CD4-positive, alpha-beta T cell treated with Interleukin-1 beta for 1 hour (primary cell): ENCODE results near the gene SF3A2.

Experiments
- DNase-seq, 2 donors: peaks; one replicate each; pipeline ENCODE4 v3.0.0-alpha.2; 2020 to 2022

SF3A2 gene

DNA sequence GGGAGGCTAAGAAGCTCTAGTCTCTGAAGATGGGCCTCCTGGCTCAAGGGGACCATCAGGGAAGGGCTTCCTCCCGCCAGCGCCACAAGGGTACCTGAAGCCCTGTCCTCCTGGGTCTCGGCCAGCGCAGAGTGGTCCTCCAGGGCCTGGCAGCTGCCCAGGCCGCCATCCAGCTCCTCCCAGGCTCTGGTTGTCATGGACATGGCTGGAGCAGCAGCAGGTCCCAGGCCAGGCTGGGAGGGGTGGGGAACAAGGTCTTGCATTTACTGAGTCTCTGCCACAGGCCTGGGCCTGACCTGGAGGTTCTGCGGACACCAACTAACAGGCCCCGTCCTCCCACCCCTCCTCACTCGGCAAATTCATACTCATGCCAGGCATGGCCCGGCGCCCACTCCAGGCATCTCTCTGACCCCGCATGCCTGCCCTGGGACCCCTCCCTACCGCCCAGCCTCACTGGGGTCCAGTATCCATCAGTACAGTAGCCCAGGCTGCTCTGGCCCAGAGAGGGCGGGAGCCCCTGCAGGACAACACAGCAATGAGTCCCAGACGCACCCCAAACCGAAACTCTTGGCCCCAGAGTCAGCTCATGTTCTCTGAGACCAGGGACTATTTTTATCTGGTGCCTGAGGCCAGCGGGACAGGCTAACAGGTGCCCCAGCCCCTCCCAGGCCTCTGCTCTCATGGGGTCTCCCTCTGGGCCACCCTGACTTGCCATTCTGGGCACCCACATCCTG, 18.7 kb downstream of the SF3A2 start:
- no peak for DNase-seq

DNA sequence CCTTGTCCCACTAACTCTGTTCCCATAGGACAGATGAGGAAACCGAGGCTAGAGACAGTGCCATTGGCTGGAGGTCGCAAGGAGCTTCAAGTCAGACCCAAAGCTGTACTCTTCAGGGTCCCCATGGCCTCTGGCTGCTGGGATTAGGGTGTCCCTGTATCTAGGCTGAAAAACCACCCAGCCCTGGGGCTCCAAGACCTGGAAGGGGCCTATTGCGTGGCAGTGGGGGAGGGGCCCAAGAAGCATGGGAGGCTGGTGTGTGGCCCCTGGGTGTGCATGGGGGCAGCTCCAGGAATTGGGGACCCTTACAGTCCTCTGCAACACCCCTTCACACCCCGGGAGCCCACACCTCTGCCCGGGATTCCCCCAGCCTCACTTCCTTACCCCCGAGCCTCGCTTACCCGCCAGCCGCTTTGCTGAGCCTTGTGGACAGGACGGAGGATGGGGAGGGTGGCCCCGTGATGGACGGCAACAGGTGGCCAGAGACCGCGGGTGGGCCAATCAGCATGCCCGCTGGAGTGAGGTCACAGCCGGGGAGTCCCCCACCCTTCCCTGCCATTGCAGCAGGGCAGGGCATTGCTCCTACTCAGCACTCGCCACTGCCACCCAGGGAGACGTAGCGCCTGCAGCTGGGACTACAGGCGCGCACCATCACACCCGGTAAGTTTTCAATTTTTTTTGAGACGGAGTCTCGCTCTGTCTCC, 19.5 kb downstream of the SF3A2 start, which contains the start of gene JSRP1:
TSS of gene JSRP1 (minus strand) at position 436 of the 704 bp plus-strand sequence. CDS start 1,103 bp downstream, outside the sequence.
- DNase-seq, result peak in 1 of 2 donors; percentile 49

GRCh38 chr19:2259336-2259735, 22.7 kb downstream of the SF3A2 start:
- no peak for DNase-seq

GRCh38 chr19:2260341-2260805, 23.7 kb downstream of the SF3A2 start:
- DNase-seq, result peak; percentile 27 to 46

DNA sequence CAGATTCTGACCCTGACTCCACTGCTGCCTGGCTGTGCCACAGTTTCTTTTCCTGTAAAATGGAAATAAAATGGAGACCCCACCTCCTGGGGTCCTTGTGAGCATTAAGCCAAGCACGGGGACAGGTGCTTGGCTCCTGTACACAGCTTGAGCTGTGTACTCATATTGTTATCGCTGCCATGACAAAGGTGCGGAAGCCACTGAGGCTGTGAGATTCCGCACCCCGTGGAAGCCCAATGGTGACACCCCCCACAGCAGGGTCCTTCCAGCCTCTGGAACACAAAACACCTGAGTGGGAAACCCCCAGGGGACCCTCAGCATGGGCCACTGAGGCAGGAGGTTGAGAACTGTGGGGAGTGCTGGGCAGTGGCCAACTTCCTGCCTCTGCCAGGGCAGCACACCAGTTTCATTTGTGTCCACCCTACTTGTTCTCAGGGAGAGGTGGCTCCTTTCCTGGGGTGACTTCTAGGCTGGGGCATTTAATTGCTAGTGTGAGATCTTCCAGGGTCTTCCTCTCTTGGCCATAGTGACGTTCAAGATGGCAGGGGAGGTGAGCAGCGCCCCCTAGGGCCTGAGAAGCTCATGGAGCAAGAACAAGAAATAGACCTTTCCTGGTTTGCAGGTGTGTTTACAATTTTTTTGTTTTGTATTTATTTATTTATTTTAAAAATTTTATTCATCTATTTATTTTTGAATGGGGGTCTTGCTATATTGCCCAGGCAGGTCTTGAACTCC, 25.0 kb downstream of the SF3A2 start:
- DNase-seq, result peak; percentile 65 to 72

GRCh38 chr19:2266183-2266993, 29.8 kb downstream of the SF3A2 start:
- DNase-seq, result peak in 1 of 2 donors; percentile 70

- no peak for DNase-seq
Observed at GRCh38 chr19:2268480-2268830, 31.8 kb downstream of the SF3A2 start.

DNA sequence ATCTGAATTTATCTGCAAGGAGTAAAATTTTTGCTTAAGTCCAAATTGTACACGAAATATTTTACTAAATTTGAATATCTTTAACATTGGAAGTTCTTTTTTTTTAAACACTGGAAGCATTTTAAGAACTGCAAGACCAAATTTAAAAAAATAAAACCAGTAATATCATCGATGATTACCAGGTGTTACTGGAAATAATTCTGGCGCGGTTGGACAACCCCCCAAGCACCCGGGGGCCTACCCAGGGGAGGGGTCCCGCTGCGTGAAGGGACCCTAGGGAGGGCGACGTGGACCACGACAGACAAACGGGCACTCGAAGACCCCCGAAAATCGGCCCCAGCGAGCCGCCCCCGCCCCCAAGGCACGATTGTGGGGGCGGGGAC, 32.2 kb downstream of the SF3A2 start:
- DNase-seq, result no peak

DNA sequence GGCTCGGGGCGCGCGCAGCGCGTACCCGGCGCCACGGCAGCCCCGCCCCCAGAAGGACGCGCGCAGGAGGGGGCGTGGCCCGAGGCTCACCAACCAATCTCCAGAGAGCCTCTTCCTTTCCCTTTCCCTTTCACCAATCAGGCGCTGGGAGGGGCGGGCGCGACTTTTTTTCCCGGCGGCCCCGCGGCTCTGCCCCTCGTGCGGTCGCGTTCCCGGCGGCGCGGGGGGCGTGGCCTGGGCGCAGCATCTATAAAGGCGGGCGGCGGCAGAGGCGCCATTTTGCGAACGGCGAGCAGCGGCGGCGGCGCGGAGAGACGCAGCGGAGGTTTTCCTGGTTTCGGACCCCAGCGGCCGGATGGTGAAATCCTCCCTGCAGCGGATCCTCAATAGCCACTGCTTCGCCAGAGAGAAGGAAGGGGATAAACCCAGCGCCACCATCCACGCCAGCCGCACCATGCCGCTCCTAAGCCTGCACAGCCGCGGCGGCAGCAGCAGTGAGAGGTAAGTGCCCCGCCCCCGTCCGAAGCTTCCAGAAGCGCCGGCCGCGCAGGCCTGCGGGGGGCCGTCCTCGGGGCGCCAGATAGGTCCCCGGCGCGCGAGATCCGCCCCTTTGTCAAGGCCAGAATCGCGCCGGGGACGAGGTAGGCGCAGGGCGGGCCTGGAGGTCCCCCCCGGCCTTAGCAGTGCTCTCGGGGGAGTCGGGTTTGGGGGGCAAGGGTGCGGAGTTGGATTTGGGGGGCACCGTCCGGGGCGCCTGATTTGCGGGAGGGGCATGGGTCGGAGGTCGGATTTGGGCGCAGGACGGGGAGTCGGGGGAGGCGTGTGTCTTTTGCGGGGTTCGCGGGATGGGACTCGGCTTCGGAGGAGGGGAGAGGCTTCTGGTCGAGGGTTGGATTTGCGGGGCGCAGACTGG, 32.9 kb downstream of the SF3A2 start:
- peak; percentile 98 to 99 for DNase-seq

GRCh38 chr19:2270157-2270422, 33.5 kb downstream of the SF3A2 start:
- DNase-seq, result peak in 1 of 2 donors; percentile 36

DNA sequence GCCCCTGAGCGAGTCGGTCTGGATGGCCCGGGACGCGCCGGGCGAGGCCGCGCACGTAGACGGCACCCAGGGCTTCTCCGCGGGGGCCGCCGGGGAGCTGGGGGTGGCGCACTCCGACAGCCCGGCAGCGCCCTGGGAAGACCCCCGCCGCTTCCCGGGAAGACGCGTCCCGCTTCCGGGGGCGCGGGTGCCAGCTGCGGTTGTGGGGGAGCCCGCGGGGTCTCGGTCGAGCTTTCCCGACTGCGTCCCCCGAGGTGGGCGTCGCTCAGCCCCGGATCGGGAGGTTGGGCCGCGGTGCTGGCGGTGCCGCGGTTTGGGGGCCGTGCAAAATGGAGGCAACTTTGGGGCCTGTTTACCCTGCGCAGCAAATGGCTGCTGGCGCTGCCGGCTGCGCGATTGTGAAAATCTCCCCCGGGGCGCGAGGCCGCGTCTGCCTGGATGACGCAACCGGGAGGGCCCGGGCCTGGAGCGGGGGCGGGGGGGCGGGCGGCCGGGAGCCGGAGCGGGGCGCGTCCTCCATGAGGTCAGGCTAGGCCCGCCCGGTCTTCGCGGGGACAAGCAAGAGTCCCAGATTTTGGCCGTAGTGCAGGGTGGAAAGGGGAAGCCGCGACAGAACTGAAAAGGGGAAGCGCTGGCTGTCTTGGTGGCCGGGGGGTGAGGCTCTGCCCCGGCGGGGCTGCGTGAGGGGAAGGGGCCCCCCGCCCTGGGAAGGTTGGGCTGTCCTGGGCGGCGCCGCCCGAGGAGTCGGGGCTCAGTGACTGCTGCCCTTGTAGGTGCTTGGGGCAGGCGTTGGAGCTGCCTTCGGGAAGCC, 34.0 kb downstream of the SF3A2 start:
- DNase-seq, result peak; percentile 81 to 86

DNA sequence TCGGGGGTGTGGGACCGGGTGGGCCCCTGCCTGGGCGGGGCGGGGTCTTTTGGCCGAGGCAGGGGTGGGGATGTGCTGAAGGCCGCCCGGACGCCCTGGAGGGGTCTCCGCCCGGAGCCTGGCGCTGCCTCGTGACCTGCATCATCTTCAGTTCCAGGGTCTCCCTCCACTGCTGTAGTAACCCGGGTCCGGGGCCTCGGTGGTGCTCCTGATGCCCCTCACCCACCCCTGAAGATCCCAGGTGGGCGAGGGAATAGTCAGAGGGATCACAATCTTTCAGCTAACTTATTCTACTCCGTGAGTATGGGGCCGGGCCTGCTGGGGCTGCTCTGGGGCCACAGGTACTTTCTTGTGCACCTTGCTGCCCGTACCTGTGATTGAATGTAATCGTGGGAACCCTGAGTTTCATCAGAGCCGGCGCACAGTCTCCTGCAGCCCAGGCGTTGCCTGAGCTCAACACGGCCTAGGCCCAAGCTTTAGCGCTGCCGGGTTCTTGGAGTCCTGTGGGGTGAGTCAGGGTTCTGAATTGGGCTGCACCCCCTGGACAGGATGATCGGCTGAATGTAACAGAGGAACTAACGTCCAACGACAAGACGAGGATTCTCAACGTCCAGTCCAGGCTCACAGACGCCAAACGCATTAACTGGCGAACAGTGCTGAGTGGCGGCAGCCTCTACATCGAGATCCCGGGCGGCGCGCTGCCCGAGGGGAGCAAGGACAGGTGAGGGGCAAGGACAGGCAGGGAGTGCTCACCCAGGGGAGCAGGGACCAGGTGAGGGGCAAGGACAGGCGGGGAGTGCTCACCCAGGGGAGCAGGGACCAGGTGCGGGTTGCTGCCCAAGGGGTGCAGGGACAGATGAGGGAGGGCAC, 34.8 kb downstream of the SF3A2 start:
- DNase-seq, result peak in 1 of 2 donors; percentile 35

- peak; percentile 82 to 85 for DNase-seq
Observed at GRCh38 chr19:2273356-2274184, 36.9 kb downstream of the SF3A2 start.

DNA sequence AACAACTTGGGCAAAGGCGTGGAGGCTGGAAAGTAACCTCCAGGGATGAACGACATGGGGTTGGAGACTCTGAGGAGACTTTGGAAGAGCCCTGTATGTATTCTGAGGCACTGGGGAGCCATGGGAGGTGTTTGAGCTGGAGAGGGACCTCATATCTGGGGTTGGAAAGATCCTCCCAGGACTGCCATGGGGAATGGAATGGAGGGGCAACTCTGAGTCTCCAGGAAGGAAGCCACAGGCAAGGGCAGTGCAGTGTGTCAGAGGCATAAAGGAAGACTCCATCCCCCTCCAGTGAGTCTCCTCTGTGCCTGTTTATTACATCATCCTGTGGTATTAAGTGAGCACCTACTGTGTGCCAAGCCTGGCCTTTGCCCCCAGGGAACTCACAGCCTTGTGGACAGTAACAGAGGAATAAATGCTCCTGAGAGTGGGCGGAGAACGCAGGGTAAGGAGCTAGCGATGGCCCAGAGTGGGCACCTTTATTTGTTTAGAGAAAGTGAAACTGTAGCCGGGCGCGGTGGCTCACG, 37.6 kb downstream of the SF3A2 start:
- no peak for DNase-seq

- DNase-seq, result peak; percentile 55 to 65
Observed at GRCh38 chr19:2274931-2275535, 38.4 kb downstream of the SF3A2 start.

DNA sequence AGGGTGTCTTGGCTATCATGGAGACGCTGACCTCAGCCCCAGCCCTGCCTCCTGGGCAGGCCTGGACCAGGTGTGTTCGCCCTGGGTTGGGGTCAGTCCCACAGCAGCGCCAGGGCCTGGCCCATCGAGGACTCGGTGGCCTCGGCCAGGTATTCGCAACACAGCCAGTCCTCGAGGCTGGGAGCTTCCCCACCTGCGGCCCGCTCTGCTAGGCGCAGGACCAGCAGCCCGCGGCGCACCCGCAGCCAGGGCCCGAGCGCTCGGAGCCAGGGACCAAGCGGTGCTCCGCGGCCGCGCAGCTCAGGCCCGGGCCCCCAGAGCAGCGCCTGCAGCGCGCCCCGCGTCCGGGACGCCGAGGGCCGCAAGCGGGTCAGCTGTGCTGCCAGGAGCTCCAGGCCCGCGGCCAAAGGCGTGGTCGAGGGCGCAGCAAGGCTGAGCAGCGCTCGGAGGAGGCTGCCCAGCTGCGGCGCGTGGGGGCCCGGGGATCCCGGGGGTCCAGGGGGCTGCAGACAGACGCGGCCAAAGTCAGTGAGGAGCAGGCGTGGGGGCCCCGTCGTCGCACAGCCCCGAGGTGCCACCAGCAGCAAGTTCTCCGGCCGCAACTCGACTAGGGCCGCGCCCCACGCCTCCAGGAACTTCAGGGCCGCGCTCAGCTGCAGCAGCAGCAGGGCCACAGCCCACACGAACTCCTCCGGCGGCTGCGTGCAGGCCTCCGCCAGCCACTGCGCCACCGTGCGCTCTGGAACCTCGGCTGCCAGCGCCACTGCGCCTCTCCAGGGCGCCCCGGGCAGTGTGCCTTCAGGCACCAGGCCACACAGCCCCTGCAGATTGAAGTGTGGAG, 39.2 kb downstream of the SF3A2 start:
- no peak for DNase-seq

- DNase-seq, result no peak
Observed at GRCh38 chr19:2276429-2276986, 39.9 kb downstream of the SF3A2 start.
